Suprapubic skin (tissue), 4 donors: ENCODE data around the gene GNL3. TPM values are rescaled to one million over a fixed set of nuclear protein-coding genes. Genes with fewer than 3 reads are reported as not detected.

Source experiments
- DNase-seq, 2 donors: peaks; one replicate each; pipeline ENCODE4 v3.0.0-alpha.2; 2019; ENCODE audit warnings: low spot score in 2 of 2
- H3K27ac ChIP-seq: fragments of 200-600 bp; sonication (generic); one replicate; pipeline ENCODE4 v1.5.1; 2019
- H3K27me3 ChIP-seq: fragments of 200-600 bp; sonication (generic); one replicate; pipeline ENCODE4 v1.5.1; 2019
- H3K36me3 ChIP-seq: fragments of 200-600 bp; sonication (generic); one replicate; pipeline ENCODE4 v1.5.1; 2019
- H3K4me1 ChIP-seq: fragments of 200-600 bp; sonication (generic); one replicate; pipeline ENCODE4 v1.5.1; 2019
- H3K4me3 ChIP-seq: fragments of 200-600 bp; sonication (generic); one replicate; pipeline ENCODE4 v1.5.1; 2019; ENCODE audit warnings: mild to moderate bottlenecking
- H3K9me3 ChIP-seq: fragments of 200-600 bp; sonication (generic); one replicate; pipeline ENCODE4 v1.5.1; 2019
- CTCF ChIP-seq, 2 donors: fragments of 200-600 bp in 1 of 2; fragments of 450-650 bp in 1 of 2; sonication (generic) in 1 of 2; IDR thresholded peaks; one replicate each; pipeline ENCODE4 v1.5.1; 2016 to 2019; ENCODE audit warnings: antibody characterized with exemption in 2 of 2, mild to moderate bottlenecking in 1 of 2, moderate library complexity in 1 of 2
- EP300 ChIP-seq: sonication (generic); formaldehyde crosslinking; IDR thresholded peaks from one replicate; pipeline ENCODE4 v1.6.1; 2017; ENCODE audit warnings: antibody characterized with exemption
- POLR2A ChIP-seq, 2 donors: fragments of 450-650 bp; IDR thresholded peaks; one replicate each; pipeline ENCODE4 v1.6.1; 2017; ENCODE audit warnings: antibody characterized with exemption in 2 of 2, mild to moderate bottlenecking in 2 of 2, moderate library complexity in 2 of 2
- POLR2AphosphoS5 ChIP-seq, 3 donors: sonication (generic); formaldehyde crosslinking; IDR thresholded peaks; one replicate each; pipeline ENCODE4 v1.6.1; 2017; ENCODE audit warnings: antibody characterized with exemption in 3 of 3
- WGBS: methylation state at CpG from one replicate; pipeline ENCODE4 v1.1.5; 2018; 5-methylcytosine and 5-hydroxymethylcytosine counted together
- total RNA-seq, 4 donors: library from RNA; depleted of rRNA; stranded (reverse); fragments of >200 nt; gene quantifications; one replicate each; pipeline ENCODE4 v1.1.0, GENCODE V29; 2016

GNL3 gene
- total RNA-seq, 4 donors from 2014 or later, result 76.8 to 127 (median 106) TPM

GRCh38 chr3:52742418-52743041 lies 56.7 kb downstream of the GNL3 start:
- no peak for TF ChIP-seq POLR2AphosphoS5 (IDR thresholded peaks at IDR 0.05)
- TF ChIP-seq CTCF (IDR thresholded peaks at IDR 0.05), result peak; percentile 37
- no peak for TF ChIP-seq POLR2A (IDR thresholded peaks at IDR 0.05)
- TF ChIP-seq EP300, result no peak
- H3K9me3 ChIP-seq, result no peaks in the 10 kb centered on the region
- WGBS, result 62% methylated on average over 3 of the region's 3 CpGs
- no peaks in the 10 kb centered on the region for H3K27me3 ChIP-seq
- DNase-seq, result no peak
- H3K4me1 ChIP-seq, result no peaks in the 10 kb centered on the region
- H3K4me3 ChIP-seq, result no peak overlapping the region
- H3K36me3 ChIP-seq, result peaks cover 87% of the 10 kb centered on the region
- H3K27ac ChIP-seq, result no peak overlapping the region

DNA sequence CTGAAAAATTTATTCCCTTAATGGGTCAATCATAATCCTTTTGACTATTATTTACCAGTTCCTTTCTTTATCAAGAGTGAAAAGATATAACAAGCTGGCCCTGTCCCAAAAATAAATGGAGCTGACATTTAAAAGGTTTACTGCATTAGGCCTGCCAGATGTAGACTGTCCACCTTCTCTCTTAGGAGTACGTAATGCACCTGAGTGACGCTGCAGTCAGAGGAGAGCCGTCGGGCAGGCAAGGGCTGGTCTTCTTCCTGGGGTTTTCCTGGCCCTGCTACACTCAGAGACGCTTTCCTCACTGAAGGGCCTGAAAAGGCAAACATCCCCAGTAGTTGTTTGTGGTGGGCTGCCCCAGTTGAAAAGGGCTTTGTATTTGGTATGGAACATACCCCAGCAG lies 57.3 kb downstream of the GNL3 start:
- H3K27me3 ChIP-seq, result no peaks in the 10 kb centered on the region
- no peaks in the 10 kb centered on the region for H3K4me1 ChIP-seq
- no peak for TF ChIP-seq CTCF (IDR thresholded peaks at IDR 0.05)
- peaks cover 86% of the 10 kb centered on the region for H3K36me3 ChIP-seq
- WGBS, result 98% methylated on average over 5 of the region's 5 CpGs
- H3K4me3 ChIP-seq, result no peak overlapping the region
- no peak overlapping the region for H3K27ac ChIP-seq
- H3K9me3 ChIP-seq, result no peaks in the 10 kb centered on the region
- no peak for DNase-seq

DNA sequence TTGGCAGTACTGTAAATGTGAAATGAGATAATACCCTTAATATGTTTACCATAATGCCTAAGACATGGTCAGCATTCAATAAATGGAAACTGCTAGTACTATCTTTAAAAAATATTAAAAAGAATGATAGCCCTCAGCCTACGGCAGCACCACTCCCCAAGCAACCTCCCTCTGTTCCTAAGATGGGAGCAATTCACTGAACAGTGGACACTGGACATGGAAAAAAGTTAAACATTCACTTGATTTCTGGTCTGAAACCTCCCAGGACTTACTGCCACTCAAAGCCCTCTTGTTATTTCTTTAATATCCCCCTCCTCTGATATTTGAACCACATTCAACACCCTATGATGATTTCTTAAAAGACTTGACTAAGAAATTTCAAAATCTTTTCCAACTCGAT lies 57.9 kb downstream of the GNL3 start:
- 86% methylated on average over 2 of the region's 2 CpGs for WGBS
- Histone ChIP-seq H3K36me3 (peaks cover 87% of the 10 kb centered on the region), H3K4me1 (no peaks in the 10 kb centered on the region), H3K9me3 (no peaks in the 10 kb centered on the region), H3K4me3 (no peak overlapping the region), H3K27me3 (no peaks in the 10 kb centered on the region), H3K27ac (no peak overlapping the region)
- DNase-seq, result no peak
- TF ChIP-seq POLR2AphosphoS5 (IDR thresholded peaks at IDR 0.05), result no peak
- TF ChIP-seq POLR2A (IDR thresholded peaks at IDR 0.05), result no peak
- no peak for TF ChIP-seq EP300
- no peak for TF ChIP-seq CTCF (IDR thresholded peaks at IDR 0.05)

Other genes with a start within 250 kb of the GNL3 start
- gene SEMA3G, start 240.9 kb upstream of the GNL3 start, total RNA-seq, result 10 to 100 TPM; 14.4 to 44.0 (median 26.5) TPM
- 10 to 100 TPM in 1 of 4 donors, 1 to 10 TPM in 3; 1.4 to 15.9 (median 8.4) TPM for gene TNNC1, start 232.0 kb upstream of the GNL3 start, total RNA-seq
- 100 to 1,000 TPM in 2 of 4 donors, 10 to 100 TPM in 2; 68.7 to 298 (median 94.6) TPM for gene NISCH, start 230.4 kb upstream of the GNL3 start, total RNA-seq
- 10 to 100 TPM in 2 of 4 donors, 1 to 10 TPM in 2; 5.3 to 21.1 (median 14.3) TPM for gene STAB1, start 190.7 kb upstream of the GNL3 start, total RNA-seq
- 10 to 100 TPM; 51.8 to 68.7 (median 63.3) TPM for gene NT5DC2, start 152.2 kb upstream of the GNL3 start, total RNA-seq
- gene UQCC5, start 149.4 kb upstream of the GNL3 start, total RNA-seq, result 1 to 10 TPM in 2 of 4 donors, under 1 TPM in 2; 0.68 to 4.0 (median 1.2) TPM
- gene PBRM1, start 119 bp upstream of the GNL3 start, total RNA-seq, result 10 to 100 TPM; 71.0 to 93.6 (median 85.5) TPM
- 10 to 100 TPM; 24.1 to 43.9 (median 28.7) TPM for gene GLT8D1, start 19.8 kb downstream of the GNL3 start, total RNA-seq
- 100 to 1,000 TPM in 2 of 4 donors, 10 to 100 TPM in 2; 79.5 to 147 (median 104) TPM for gene SPCS1, start 20.1 kb downstream of the GNL3 start, total RNA-seq
- gene NEK4, start 84.9 kb downstream of the GNL3 start, total RNA-seq, result 10 to 100 TPM; 12.3 to 20.6 (median 15.5) TPM
- 1 to 10 TPM in 1 of 4 donors, not detected in 3; 1.5 TPM for gene ITIH1, start 91.6 kb downstream of the GNL3 start, total RNA-seq
- 1 to 10 TPM in 2 of 4 donors, under 1 TPM in 2; 0.18 to 5.6 (median 1.2) TPM for gene ITIH3, start 108.8 kb downstream of the GNL3 start, total RNA-seq
- gene ITIH4, start 144.6 kb downstream of the GNL3 start, total RNA-seq, result 10 to 100 TPM in 1 of 4 donors, 1 to 10 TPM in 3; 2.1 to 12.2 (median 4.6) TPM
- 10 to 100 TPM in 2 of 4 donors, 1 to 10 TPM in 2; 1.6 to 14.5 (median 8.3) TPM for gene MUSTN1, start 149.0 kb downstream of the GNL3 start, total RNA-seq
- gene STIMATE, start 211.5 kb downstream of the GNL3 start, total RNA-seq, result 10 to 100 TPM; 15.9 to 25.7 (median 19.3) TPM